Motor neuron (in vitro differentiated cells): ENCODE measurements around the gene PLXND1. TPM values are rescaled to one million over a fixed set of nuclear protein-coding genes. Genes with fewer than 3 reads are reported as not detected.

Experiments used
- ATAC-seq, 8 experiments: fragments of 200-7000 bp; cut with Tn5 transposase; replicated peaks in 6 of 8; 2 replicates each; pipeline ENCODE4 v1.8.0; 2021; ENCODE audit warnings: mild to moderate bottlenecking in 8 of 8, moderate library complexity in 8 of 8
- H3K27ac ChIP-seq, 2 donors: fragments of 250-450 bp; sonication (Bioruptor Pico); 2 replicates each; pipeline ENCODE4 v1.9.0; 2021; ENCODE audit warnings: antibody characterized with exemption in 2 of 2, mild to moderate bottlenecking in 2 of 2, moderate library complexity in 1 of 2
- H3K4me1 ChIP-seq, 2 donors: fragments of 250-450 bp; sonication (Bioruptor Pico); replicated peaks in 1 of 2; 2 replicates each; pipeline ENCODE4 v1.6.1; 2021; ENCODE audit warnings: antibody characterized with exemption in 2 of 2, mild to moderate bottlenecking in 2 of 2, moderate library complexity in 1 of 2
- H3K4me3 ChIP-seq, 5 donors: fragments of 250-450 bp; sonication (Bioruptor Pico); 2 replicates each; pipeline ENCODE4 v1.9.0; 2021; ENCODE audit warnings: antibody characterized with exemption in 5 of 5, mild to moderate bottlenecking in 5 of 5, moderate library complexity in 4 of 5
- WGBS, 10 experiments: fragments of 450-650 bp; shearing (Covaris generic); methylation state at CpG; one replicate each; pipeline ENCODE4 v1.0.0; 2022; 5-methylcytosine and 5-hydroxymethylcytosine counted together
- in situ Hi-C, 9 experiments: fragments of 400-800 bp; cut with MboI; loops; one replicate each; pipeline ENCODE4 v1.15.0; 2021; ENCODE audit warnings: low sequenced_read_pairs in 9 of 9, low pct_unique_long_range_greater_than_20kb in 2 of 9; ENCODE audit not compliant: unreplicated experiment in 9 of 9
- total RNA-seq, 8 experiments: library from RNA; unstranded; fragments of 300-600 nt; gene quantifications; 2 replicates each; pipeline versions ENCODE4 v1.2.3 to v1.2.4, GENCODE V29; 2022

PLXND1 gene
- total RNA-seq, 8 experiments from 2014 or later: 5.0 to 77.3 (median 27.8) TPM

DNA sequence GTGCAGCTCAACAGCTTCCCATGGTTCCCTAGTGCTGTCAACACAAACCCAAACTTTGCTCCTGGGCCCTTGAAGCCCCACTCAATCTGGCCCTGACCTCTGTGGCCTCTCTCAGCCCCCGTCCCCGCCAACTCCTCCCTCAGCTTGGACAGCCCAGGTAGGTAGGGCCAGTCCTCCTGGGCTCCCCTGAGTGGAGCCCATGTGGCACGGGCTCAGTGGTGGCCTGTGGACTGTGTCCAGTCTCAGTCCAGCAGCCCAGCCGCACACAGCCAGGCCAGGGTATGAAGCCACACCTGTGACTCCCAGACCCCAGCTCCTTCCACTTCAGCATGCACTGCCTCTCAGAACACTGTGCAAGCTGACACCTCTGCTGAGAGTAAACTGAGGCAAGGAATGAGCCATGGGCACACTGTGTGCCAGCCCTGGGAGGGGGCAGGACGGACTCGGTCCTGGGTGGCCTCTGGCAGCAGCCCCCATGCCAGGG lies 11.5 kb downstream of the PLXND1 start:
- Histone ChIP-seq H3K4me1 (peaks cover 63 to 84% of the 10 kb centered on the region in 2 donors), H3K27ac (no peak overlapping the region), H3K4me3 (no peak overlapping the region)
- ATAC-seq: no peak
- in situ Hi-C loops: no loop called here
- 90 to 100% (median 100%) methylated on average over 1 to 2 of the region's 6 CpGs; no CpG with 5 or more reads in 7 of the 10 experiments for WGBS, 10 experiments

DNA sequence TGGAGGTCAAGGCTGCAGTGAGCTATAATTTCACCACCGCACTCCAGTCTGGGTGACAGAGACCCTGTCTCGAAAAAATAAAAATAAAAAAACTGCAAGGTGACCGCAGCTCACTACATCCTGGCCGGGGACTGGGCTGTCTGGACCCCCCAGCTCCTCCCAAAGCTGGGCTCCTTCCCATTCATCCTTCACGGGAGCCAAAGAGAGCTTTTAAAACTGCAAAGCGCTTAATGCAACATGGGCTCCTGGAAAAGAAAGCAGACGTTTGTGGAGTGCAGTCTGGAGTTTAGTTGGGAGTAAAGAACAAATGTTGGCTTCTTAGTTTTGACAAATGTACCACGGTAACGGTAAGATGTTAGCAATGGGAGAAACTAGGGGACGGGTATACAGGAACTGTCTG lies 12.1 kb downstream of the PLXND1 start:
- in situ Hi-C loops: no loop called here
- Histone ChIP-seq H3K4me1 (peaks cover 69 to 84% of the 10 kb centered on the region in 2 donors), H3K27ac (peak overlapping the region in 1 of 2 donors; percentile 26), H3K4me3 (no peak overlapping the region)
- ATAC-seq: no peak
- WGBS, 10 experiments: 0 to 100% (median 74%) methylated on average over 1 to 9 of the region's 10 CpGs; no CpG with 5 or more reads in 1 of the 10 experiments

DNA sequence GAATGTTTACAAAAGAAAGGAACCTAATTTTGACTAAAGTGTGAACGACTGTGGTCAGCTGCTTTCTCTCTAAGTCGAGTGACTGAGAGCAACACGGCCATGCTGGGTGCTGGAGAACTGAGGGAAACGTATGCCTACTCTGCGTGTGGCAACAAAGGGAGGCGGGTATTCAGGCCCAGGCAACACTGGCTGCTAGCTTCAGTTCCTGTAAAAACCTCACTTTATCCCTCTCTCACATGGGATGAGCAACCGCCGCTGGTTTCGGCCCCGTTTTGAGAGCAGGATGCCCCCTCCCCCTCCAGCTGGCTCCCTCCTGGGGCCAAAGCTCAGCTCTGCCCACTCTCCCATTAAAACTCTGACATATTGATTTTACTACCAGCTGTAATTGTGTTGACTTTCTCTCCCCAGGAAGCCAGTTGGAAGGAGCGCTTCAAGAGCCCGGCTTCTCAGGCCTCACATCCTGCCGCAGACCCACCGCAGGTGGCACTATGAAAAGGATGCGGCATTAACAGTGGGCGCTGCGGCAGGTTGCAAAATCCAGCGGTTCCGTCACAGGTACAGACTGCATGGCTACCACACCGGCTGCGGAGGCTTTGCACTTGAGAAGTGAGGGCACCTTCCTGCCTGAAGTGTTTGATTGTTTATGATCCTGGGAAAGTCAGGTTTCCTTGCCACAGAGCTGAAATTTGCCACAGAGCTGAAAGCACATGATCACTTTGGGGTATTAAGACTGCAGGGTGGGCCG lies 12.7 kb downstream of the PLXND1 start:
- Histone ChIP-seq H3K27ac (peak overlapping the region in 1 of 2 donors; percentile 28), H3K4me3 (no peak overlapping the region), H3K4me1 (peaks cover 70 to 84% of the 10 kb centered on the region in 2 donors)
- in situ Hi-C loops: no loop called here
- ATAC-seq: no peak
- WGBS, 10 experiments: 20 to 88% (median 58%) methylated on average over 1 to 10 of the region's 22 CpGs; no CpG with 5 or more reads in 1 of the 10 experiments

DNA sequence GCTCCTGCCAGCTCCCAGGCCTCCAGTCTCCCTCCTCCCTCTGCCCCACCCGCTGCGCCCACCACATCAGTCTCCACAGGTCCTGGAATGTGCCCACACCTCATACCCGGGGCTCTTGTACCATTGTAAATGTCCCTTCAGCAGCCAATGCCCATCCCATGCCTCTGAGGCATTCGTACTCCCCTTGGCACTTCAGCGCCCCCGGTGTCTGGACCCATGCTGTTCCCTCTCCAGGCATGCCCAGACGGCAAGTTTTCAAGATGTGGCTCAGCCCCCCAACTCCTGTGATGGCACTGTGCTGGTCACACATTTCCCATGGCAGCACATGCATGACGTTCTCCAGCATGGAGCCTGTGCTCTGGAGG lies 13.3 kb downstream of the PLXND1 start:
- no peak overlapping the region for H3K4me3 ChIP-seq

DNA sequence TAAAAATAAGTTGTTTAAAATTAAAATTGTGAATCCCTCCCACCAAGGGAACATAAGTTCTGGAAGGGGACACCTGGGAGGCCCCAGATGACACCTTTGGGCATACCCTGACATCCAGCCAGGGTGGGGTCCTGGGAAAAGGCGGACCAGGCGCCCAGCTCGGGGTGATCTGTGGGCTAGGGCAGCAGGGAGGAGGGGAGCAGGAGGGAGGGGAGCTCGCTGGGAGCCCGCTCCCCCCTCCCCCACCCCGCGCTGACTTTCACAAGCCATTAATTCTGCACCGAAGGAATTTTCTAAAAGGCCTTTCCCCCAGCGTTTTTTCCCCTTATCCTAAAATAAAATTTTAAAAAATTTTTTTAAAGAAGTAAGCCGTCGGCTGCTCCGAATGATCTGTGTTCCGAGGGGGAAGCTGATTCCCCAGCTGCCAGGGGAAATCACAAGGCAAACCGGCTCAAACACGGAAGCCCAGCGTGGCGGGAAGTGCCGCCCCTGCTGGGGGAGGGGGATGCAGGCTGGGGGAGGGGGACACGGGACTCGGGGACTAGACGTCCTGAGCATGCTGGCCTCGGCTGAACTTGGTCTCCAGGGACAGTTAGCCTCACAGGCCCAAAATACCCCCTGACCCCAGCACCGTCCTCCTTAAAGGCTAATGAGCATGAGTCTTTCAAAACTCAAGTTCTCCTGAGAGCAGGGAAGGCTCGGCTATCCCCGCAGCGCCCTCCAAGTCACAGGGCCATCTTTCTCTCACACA lies 13.9 kb downstream of the PLXND1 start:
- WGBS, 10 experiments: 5 to 30% (median 20%) methylated on average over 1 to 4 of the region's 26 CpGs; no CpG with 5 or more reads in 7 of the 10 experiments
- ATAC-seq: peak in 4 of 8 experiments; percentile 4 to 42 (median 30)
- peaks cover 62 to 74% of the 10 kb centered on the region in 2 donors for H3K4me1 ChIP-seq
- peak overlapping the region in 1 of 5 donors; percentile 1 for H3K4me3 ChIP-seq
- H3K27ac ChIP-seq: peak overlapping the region; percentile 28 to 33
- in situ Hi-C loops: no loop called here

More for the DNA sequence above, 13.3 kb downstream of the PLXND1 start:
- WGBS, 10 experiments: 63 to 100% (median 98%) methylated on average over 1 to 4 of the region's 8 CpGs; no CpG with 5 or more reads in 6 of the 10 experiments
- ATAC-seq: no peak
- in situ Hi-C loops: no loop called here
- H3K27ac ChIP-seq: peak overlapping the region; percentile 21 to 28
- H3K4me1 ChIP-seq: peaks cover 69 to 80% of the 10 kb centered on the region in 2 donors

DNA sequence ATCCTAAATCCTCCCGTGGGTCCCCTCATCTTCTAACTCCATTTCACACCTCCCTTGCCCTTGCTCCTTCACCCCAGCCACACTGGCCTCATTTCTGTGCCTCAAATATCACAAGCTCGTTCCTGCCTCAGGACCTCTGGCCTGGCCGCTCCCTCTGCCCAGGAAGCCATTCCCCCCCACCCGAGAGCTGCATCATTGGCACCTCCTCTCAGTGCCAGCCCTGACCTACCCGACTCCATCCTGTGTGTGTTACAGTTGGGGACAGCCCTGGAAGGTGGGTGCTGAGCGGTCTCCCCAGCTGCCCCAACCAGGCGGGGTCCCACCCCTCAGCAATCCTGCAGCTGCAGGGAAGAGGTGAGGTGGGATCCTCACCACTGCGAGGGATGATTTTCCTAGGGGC lies 14.5 kb downstream of the PLXND1 start:
- peak overlapping the region in 1 of 2 donors; percentile 28 for H3K27ac ChIP-seq
- peaks cover 56 to 68% of the 10 kb centered on the region in 2 donors for H3K4me1 ChIP-seq
- WGBS, 10 experiments: 40 to 100% (median 63%) methylated on average over 1 to 4 of the region's 8 CpGs; no CpG with 5 or more reads in 5 of the 10 experiments
- ATAC-seq: no peak
- no peak overlapping the region for H3K4me3 ChIP-seq
- in situ Hi-C loops: no loop called here

DNA sequence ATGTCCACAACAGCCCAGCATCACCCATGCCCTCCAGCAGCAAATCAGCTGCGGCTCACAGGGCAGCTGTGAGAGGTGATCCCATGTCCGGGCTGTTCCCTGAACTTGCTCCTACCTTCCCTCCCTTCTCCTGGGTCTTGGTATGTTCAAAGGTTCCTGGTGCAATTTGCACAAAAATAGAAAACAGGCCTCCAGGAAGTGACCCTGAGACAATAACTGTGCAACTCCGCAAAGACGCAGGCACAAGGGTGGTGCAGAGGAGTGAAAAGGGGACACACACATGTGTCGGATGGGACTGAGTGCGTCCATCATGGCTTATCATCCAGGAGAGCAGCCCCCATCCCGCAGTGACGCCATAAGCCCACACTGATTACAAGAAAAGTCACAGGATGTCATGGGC lies 16.3 kb downstream of the PLXND1 start:
- in situ Hi-C loops: no loop called here
- peak in 2 of 8 experiments; percentile 8 to 56 for ATAC-seq
- H3K4me3 ChIP-seq: no peak overlapping the region
- H3K27ac ChIP-seq: peak overlapping the region in 1 of 2 donors; percentile 9
- H3K4me1 ChIP-seq: peaks cover 46 to 53% of the 10 kb centered on the region in 2 donors
- 45 to 100% (median 74%) methylated on average over 1 to 6 of the region's 8 CpGs; no CpG with 5 or more reads in 5 of the 10 experiments for WGBS, 10 experiments

DNA sequence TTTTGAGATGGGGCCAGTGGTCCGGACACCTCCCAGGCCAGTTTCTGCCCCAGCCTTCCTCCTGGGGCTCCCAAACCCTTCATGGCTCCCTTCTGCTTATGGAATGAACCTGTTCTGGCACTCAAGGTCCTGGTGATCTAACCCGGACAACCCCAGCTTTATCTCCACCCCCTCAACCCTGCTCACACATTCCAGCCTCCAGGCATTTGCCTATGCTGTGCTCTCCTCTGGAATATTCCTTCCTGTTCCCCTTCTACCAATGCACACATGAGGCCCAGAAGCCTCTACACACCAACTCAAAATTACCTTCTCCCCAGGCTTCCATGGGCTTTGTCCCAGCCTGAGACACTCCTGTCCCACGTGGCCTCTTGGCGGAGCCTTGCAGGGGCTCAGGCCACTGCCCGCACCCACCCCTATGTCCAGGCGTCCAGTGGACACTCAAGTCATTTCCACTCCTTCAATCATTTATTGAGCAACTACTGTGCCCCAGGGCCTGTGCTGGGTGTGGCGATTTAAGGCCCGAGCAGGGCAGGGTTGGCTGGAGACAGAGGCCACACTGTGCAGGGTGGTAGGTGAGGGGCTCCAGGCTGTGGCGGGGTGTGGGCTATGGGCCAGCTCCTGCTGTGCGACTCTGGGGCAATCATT lies 18.8 kb downstream of the PLXND1 start:
- in situ Hi-C loops: no loop called here
- Histone ChIP-seq H3K4me1 (peaks cover 31 to 32% of the 10 kb centered on the region in 2 donors), H3K4me3 (no peak overlapping the region), H3K27ac (no peak overlapping the region)
- 27 to 100% (median 80%) methylated on average over 1 to 4 of the region's 10 CpGs; no CpG with 5 or more reads in 5 of the 10 experiments for WGBS, 10 experiments
- ATAC-seq: peak in 3 of 8 experiments; percentile 53 to 67 (median 60)

DNA sequence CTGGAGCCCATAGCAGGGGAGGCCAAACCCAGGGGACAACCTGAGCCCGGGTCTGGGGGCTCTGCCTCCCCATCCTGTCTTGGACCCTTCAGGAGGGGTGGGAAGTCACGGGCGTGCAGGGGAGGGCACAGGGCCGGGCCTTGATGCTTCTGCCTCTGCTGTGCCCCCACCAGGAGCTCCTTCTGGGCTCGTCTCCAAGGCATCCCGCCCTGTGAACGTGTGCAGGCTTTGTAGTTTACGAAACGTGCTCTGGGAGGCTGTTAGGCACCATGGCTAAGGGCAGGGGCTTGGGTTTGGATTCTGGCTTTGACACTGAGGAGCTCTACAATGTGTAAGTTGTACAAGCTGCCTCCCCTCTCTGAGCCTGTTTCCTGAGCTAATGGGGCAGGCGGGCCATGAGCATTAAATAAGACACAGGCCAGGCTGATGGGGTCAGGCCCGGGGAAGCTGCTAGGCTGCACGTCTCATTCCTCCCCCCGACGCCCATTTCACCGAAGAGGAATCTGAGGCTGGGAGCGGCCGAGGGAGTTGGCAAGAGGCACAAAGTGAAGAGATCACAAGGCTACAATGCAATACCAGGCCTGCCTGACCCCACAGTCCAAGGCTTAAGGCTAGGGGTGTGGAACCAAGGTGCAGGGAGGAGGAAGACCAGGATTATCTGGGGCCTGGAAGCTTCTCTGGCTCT lies 19.6 kb downstream of the PLXND1 start:
- in situ Hi-C loops: no loop called here

DNA sequence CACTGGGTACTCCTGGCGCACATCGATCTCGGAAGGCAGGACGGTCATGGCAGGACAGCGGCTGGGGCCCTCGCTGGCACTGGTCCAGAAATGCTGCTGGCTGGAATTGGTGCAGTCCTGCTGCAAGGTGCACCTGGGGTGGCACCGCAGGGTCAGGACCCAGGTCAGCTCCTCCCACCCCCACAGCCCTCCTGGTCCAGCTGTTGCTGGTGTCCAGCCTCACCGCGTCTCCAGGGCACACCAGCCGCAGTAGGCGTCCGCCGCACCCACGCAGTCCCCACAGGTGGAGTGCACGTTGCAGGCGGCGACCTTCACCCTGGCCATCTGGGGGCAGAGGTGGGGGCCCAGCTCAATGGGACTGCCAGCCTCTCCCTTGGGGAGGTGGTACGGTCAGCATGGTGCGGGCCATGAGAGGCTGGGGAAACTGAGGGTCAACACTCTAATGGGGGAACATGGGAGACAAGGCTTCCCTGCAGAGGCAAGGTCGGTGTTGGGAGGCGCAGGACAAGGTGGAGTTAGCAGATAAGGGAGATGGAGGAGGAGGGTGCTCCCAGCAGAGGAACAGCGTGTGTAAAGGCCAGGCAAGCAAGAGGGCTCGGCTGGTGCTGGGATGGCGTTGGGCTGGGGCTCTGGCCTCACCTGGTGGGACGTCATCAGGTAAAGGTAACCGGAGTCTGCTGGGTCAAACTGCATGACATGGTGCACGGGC lies 20.4 kb downstream of the PLXND1 start:
- H3K4me1 ChIP-seq: peaks cover 17 to 18% of the 10 kb centered on the region in 2 donors
- ATAC-seq: no peak
- in situ Hi-C loops: no loop called here
- 91 to 98% methylated on average over 4 to 11 of the region's 27 CpGs; no CpG with 5 or more reads in 8 of the 10 experiments for WGBS, 10 experiments
- no peak overlapping the region for H3K4me3 ChIP-seq
- H3K27ac ChIP-seq: no peak overlapping the region

More for the DNA sequence above, 19.6 kb downstream of the PLXND1 start:
- ATAC-seq: peak in 3 of 8 experiments; percentile 23 to 73 (median 52)
- Histone ChIP-seq H3K4me3 (no peak overlapping the region), H3K4me1 (peaks cover 23 to 24% of the 10 kb centered on the region in 2 donors), H3K27ac (no peak overlapping the region)
- 80% methylated on average over 1 to 2 of the region's 17 CpGs; no CpG with 5 or more reads in 8 of the 10 experiments for WGBS, 10 experiments

DNA sequence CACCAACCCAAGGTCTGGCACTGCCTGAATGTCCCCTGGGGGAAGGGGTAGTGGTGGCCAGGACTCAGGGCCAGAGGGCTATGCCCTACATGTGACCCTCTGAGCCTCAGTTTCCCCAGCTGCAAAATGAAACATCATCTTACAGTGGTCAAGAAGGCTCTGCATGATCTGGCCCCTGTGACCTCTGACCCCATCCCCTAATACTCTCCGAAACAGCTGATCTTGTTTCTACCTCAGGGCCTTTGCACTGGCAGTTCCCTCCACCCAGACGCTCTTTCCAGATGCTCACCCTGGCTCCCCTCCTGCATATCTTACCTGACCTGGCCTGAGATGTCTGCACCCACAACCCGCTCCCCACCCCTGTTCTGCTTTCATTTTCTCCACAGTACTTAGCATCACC lies 21.8 kb downstream of the PLXND1 start:
- ATAC-seq: no peak
- in situ Hi-C loops: no loop called here
- peaks cover 4 to 11% of the 10 kb centered on the region in 2 donors for H3K4me1 ChIP-seq
- WGBS, 10 experiments: 92 to 100% (median 100%) methylated on average over 1 to 3 of the region's 3 CpGs; no CpG with 5 or more reads in 6 of the 10 experiments
- H3K4me3 ChIP-seq: no peak overlapping the region
- H3K27ac ChIP-seq: no peak overlapping the region

DNA sequence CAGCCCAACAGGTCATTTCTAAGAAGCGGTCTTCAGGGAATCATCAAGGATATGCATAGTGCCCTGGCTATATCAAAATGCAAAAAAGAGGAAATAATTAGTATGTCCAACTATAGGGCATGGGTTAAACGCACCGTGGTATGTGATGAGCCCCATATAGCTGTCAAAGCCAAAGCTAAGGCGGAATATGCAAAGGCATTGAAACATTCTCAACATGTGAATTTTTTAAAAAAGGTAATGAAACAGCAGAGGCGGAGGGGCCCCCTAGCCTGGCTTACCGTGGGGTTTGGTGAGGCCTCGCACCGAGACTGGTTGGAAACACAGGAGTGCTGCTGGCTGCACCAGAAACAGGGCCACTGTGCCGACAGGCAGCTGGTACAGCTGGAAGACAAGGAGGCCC lies 23.2 kb downstream of the PLXND1 start:
- Histone ChIP-seq H3K4me1 (peaks cover 0 to 8% of the 10 kb centered on the region in 2 donors), H3K4me3 (no peak overlapping the region), H3K27ac (no peak overlapping the region)
- peak in 1 of 8 experiments; percentile 11 for ATAC-seq
- in situ Hi-C loops: no loop called here
- 57 to 100% (median 89%) methylated on average over 1 to 8 of the region's 9 CpGs for WGBS, 10 experiments
